Right lung (tissue), 5 donors: ENCODE results near the gene ITM2C. TPM values are rescaled to one million over a fixed set of nuclear protein-coding genes. Genes with fewer than 3 reads are reported as not detected.

Experiments used
- DNase-seq, 2 donors: peaks; one replicate each; pipeline ENCODE4 v3.0.0-alpha.2; 2013
- polyA plus RNA-seq, 5 donors: library from polyadenylated mRNA; unstranded; fragments of 120-200 nt; gene quantifications; one replicate each; pipeline versions ENCODE4 v1.2.1 to v1.2.3, GENCODE V29; 2013; ENCODE audit warnings: inconsistent platforms in 1 of 5, low replicate concordance in 1 of 5; ENCODE audit not compliant: insufficient read length in 5 of 5, insufficient read depth in 1 of 5

The ITM2C gene
- polyA plus RNA-seq, 5 donors: 271 to 335 (median 284) TPM

GRCh38 chr2:230846360-230846759, 18.4 kb upstream of the ITM2C start:
- no peak for DNase-seq

DNA sequence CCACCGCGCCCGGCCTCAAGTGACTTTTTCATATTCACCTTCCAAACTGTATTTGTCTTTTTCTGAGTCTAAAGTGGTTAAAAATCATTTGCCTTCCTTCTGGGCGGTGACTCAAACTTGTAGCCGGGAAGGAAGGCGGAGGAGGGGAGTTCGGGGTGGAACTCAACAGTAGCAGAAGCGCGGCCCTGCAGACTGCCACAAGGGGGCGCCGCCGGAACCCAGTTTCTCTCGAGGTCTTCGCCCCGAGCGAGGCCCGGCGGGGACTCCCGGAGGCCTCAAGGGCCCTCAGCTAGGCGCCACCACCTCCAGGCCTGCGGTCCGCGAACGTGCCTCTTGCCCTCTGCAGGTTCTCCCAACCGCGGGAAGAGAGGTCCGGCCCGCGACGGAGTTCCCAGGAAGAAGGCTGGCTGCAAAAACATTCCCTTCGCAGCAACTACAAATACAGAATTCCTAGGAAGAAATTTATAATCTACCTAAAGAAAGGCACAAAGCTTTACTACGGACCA, 16.8 kb upstream of the ITM2C start:
- DNase-seq: peak in 1 of 2 donors; percentile 69

- DNase-seq: no peak
These were observed 14.9 kb upstream of the ITM2C start for GRCh38 chr2:230849633-230850357.

DNA sequence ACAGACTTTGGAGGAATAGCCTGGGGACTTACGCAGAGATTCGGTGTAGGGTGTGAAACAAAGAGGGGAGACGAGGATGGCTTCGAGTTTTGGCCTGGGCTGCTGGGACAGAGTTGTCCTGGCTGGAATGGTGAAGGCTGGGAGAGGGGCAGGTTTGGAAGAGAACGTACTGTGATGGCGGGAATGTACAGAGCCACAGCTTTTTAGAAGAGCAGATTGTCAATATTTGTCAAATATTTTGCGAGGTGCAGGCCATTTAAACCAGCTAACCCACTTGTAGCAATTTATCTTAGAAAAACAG, 14.4 kb upstream of the ITM2C start:
- DNase-seq: no peak

DNA sequence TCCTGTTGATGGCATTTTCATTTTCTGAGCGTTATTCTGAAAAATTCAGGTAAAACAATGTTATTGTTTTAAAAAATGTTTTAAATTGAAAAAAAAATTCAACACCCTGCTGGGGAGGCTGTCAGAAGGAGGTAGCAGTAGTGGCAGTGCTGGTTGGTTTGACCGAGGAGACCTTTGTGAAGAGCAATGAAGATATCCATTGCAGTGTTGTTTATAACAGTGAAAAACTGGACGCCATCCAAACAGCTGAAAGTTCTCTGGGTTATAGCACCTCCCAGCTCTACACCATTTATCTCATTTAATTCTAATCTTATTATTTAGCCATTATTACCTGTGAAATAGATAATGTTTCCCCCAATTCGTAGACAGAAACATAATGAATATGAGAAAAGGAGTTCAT, 12.6 kb upstream of the ITM2C start:
- no peak for DNase-seq

GRCh38 chr2:230861552-230862255, 3.0 kb upstream of the ITM2C start:
- DNase-seq: no peak

- DNase-seq: no peak
These were observed 2.5 kb upstream of the ITM2C start for GRCh38 chr2:230862292-230862691.

DNA sequence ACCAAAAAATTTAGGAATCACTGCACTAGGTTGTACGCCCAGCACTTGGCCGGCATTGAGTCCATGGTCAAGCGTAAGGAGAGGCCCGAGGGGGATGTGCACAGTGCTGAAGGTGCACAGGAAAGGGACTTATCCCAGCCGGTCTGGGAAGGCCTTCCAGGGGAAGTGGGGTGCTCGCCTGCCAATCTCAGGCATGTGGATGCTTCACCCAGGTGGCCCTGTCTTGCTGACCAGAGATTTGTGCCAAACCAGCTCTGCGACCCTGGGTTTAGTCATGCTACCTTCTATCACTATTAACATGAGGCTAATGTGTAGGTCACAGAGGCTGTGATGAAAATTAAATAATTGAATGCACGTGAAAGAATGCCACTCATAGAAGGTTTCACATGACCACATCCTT, 1.7 kb upstream of the ITM2C start:
- no peak for DNase-seq

DNA sequence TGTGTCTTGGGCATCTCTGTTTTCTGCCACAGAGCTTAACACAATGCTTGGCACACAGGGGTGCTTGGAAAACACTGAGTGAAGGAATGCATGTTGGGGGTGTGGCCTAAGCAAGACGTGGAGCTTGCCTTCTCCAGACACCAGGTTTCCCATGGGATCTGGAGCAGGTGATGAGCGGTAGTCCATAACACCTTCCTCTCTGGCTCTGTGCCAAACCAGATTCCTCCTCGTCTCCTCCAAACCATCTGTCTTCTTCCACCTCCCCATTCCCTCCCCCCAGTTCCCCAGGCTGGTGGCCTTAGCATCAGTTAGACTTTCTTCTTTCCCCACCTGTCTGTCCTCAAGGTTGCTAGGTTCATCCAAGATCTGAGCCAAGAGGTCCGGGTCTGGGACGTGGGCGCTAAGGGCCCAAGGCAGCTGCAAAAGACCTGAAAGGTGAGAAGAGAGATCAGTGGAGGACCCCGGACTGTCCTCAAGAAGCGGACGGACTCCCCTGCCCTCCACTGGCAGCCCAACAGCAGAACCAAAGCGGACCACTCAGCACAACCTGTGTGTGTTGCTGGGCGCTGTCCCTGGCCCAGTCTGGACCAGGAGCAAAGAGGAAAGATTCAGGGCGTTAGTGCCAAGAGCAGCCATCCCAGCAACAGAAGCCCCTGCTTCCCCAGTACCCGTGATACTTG, 1.2 kb upstream of the ITM2C start:
- DNase-seq: no peak

DNA sequence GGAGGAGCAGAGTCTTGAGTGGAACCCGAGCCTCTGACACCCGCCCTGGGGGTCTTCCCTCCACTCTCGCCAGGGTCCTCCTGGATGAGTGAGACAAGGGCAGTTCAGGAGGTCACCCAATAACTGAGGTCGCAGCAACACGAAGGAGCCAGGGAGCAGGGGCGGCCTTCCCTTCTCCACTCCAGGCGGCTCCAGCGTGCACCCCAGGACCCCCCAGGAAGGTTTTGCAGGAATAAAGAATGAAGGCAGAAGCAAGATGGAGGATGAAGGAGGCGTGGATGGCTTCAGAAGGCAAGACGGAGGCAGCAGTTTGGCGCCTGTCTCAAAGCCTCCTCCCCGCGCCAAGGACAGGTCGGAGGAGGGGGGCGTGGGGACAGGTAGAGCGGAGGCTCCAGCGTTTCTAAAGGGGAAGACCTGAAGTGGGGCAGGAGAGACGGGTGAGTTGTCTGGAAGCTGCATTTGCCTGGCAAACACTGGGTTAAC, 579 bp upstream of the ITM2C start:
- DNase-seq: no peak

- peak; percentile 47 to 54 for DNase-seq
These were observed 594 bp downstream of the ITM2C start for GRCh38 chr2:230865307-230865765.

DNA sequence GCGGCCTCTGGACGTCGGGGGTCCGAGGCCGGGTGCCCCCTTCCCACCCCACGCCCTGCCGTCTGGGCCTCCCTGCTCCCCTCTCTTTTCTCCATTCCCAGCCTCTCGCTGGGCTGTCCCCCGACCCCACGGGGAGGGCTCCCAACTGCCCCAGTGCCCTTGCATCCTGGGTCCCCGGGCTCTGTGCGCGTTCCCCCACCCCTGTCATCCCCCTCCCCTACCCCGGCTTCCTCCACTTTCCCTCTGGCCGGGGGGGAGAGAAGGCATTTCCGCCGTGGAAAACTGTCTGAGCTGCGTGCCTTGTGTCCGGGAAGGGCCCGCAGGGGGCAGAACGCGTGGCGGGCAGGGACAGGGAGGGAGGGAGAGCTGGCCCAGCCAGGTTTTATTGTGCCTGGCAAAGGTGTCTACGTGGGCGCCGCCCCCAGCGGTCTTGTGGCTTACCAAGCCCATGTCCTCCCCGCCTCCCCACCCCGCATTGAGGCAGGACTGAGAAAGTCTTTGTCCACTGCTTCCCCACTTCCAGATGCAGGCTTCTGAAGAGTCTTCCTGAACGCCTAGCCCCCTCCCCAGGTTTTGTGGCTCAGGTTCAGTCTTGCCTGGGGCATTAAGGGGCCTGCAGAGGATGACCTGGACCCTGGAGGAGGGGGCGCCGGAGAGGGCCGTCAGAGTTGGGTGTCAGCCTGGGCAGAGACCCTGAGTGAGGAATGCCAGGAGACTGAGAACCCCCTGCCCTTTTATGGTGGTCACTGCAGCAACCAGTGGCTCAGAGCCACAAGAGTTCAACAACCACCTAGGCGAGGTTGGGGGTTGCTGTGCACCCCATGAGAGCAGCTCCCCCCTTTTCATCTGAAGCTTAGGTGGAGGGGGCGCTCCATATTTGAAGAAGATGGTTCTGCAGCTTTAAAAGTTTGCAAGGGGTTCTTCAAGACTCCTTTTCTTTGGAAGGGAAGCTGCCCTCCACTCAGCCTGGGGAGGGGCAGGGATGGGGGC, 1.3 kb downstream of the ITM2C start:
- DNase-seq: peak; percentile 40 to 54

DNA sequence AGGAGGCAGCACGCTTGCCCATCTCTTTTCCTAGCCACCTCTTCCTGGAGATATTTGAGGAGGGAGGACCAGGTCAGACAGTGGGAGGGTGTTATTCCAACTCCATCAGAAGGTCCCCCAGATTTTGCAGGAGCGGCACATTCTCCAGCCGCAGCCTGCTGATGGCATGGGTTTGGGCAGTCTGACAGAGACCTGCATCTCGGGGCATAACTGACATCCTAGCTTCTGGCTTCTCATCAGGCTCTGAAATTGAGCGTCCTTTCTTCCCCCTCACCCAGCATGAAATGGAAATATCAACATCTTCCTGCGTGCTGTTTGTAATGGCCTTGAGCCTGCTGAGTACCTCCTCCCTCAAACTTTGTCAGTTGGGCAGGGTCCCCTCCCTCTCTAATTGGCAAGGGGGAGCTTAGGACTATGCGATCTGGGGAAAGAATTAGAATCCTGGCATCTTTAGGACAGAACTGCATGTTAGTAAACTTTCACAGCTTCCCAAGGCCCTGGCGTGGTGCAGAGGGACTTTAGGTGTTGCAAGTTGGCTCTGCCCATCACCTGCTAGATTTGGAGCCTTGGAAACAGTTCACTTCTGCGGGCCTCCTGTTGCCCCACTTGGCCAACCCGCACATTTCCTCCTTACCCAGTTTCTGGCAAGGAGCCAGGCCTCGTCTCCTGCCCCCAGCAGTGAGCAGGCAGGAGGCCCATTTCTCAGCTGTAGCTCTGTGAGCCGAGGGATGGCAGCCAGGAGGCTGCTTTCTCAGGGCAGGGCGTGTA, 2.2 kb downstream of the ITM2C start:
- peak in 1 of 2 donors; percentile 32 for DNase-seq

DNA sequence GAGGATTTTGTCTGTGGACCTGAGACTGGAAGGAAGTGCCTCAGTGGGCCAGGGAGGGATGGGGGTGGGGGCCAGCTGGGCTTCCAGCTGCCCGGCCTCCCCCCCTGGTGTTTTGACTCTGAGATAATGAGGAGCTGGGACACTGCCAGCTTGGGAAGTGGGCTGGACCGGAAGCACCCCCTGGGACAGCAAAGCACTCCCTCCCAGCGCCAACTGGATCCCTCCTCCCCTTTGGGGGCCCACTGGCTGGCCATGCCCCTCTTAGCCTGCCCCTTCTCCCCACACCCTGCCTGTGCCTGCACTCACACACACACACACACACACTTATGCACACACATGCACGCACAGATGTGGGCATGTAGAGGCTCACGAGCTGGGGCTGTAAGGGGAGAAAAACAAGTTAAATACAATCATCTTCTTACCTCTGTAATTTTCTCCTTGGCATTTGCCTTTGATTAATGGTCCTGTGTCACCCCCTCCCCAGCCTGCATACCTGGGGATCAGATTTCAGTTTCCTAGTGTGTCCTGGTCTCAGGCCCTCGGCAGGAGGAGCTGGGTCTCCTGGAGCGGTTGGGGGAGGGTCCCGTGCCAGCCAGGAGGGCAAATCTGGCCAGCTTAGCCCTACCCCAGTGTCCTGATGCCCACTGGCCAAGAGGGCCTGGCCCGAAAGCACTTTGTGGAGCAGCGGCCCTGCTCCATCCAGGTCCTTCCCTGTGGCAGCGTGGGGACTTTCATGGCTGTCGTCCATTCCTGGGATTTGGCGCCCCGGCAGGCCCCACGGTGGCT, 3.6 kb downstream of the ITM2C start:
- DNase-seq: peak; percentile 74 to 75

DNA sequence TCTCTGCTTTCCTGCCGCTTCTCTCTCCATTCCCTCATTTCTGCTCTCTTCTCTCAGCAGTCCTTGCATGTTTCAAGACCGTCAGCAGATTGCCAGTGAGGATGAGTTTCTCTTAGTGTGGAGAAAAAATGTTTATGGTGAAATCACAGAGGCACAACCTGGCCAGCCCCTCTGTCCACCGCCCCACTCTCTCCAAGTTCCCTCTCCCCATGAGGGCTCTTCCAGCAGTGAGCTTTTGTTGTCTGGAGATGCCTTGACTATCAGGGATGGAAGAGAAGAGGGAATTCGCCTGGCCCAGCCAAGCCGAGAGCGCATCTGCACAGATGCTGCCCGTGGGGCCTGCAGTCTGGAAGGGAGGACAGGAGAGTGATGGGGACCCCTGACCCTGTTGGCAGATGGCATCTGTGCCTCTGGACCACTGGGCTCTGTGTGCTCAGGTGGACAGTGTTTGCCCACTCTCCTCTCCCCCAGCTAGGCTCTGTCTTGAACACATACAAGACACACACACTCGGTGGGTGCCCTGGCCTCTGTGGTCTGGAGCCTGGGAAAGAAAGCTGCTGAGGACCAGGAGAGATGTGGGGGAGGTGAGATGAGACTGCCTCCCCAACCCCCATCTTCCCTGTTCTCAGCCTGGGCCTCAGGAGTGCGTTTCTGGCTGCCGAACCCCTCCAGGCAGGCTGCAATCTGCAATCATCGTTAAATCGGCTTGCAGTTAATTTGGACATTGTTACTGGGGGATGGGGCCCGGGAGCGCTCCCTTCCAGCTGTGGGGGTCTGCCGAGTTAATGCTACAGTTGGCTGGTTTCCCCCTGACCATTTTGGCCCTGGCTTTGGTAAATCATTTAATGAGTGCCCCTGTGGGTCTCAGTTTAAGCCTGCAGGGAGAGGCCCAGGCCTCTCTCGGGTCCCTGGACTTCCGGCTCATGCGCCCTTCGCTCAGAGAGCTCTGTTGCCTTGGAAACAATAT, 4.5 kb downstream of the ITM2C start:
- DNase-seq: peak; percentile 84 to 86

GRCh38 chr2:230869914-230870543, 5.3 kb downstream of the ITM2C start:
- no peak for DNase-seq

- DNase-seq: peak in 1 of 2 donors; percentile 33
These were observed 6.0 kb downstream of the ITM2C start for GRCh38 chr2:230870544-230871360.
